ENCODE data around the gene EIF3L.
A peak's percentile ranks its signal among the peaks of the same experiment; 100 is the strongest.

Gene EIF3L

GRCh38 chr22:37806409-37807333 is 42.5 kb upstream of the EIF3L start:
- Histone ChIP-seq H3K9me3 (ENCODE audit: control insufficient read depth in 1 of 2, low read length in 2 of 2) (no peaks in the 10 kb centered on the region), H3K4me1 (ENCODE audit: control insufficient read depth in 1 of 2, insufficient read depth in 2 of 2, low read length in 2 of 2) (peaks cover 26 to 50% of the 10 kb centered on the region in 2 donors), H3K9ac (ENCODE audit: low read depth in 1 of 2, low read length in 2 of 2) (peak overlapping the region; percentile 82 to 91), H3K4me3 (ENCODE audit: low read depth in 1 of 2, low read length in 2 of 2) (peak overlapping the region; percentile 89), H3K36me3 (ENCODE audit: control insufficient read depth in 1 of 2, insufficient read depth in 2 of 2, low read length in 2 of 2) (no peaks in the 10 kb centered on the region), H3K27me3 (ENCODE audit: control insufficient read depth in 1 of 2, insufficient read depth in 2 of 2, low read length in 2 of 2) (no peaks in the 10 kb centered on the region), H3K27ac (ENCODE audit: low read depth, low read length) (peak overlapping the region; percentile 56)

DNA sequence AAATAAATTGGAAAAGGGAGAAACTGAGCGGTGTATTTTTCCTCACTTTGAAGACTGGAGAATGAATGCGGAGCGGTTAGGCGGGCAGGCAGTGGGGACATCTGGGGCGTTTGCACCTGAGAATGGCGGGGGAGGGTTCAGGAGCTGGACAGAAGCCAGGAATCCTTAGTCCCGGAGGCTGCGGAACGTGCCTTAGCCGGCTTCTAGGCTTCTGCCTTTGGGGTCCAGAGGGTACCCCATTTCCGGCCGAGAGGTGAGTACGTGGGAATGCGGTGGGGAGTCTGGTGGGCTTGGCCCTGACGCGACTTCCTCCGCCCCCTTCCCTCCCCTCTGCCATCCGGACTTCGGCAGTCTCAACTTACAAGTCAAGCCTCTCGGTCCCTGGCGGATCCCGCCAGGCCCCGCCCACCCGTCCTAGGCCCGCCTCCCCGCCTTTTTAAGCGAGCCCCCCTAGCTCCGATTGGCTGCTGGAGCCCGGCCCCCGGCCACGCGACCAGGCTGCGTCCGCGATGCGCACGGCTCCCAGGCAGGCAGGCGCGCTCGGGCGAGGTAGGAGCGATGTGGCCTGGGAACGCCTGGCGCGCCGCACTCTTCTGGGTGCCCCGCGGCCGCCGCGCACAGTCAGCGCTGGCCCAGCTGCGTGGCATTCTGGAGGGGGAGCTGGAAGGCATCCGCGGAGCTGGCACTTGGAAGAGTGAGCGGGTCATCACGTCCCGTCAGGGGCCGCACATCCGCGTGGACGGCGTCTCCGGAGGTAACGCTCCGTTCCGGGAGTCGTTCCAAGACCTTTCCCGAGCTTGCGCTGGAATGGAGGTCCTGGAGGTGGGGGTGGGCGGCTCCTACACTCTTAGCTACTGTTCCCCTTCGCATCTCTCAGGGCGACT is 41.6 kb upstream of the EIF3L start, which contains the start of gene GCAT:
Gene GCAT (plus strand): TSS at position 525 of the 884 bp plus-strand sequence. CDS start 34 bp downstream, at position 559.
- H3K4me1 ChIP-seq (ENCODE audit: control insufficient read depth in 1 of 2, insufficient read depth in 2 of 2, low read length in 2 of 2), result peaks cover 25 to 47% of the 10 kb centered on the region in 2 donors
- H3K36me3 ChIP-seq (ENCODE audit: control insufficient read depth in 1 of 2, insufficient read depth in 2 of 2, low read length in 2 of 2), result no peaks in the 10 kb centered on the region
- H3K27ac ChIP-seq (ENCODE audit: low read depth, low read length), result peak within 1 kb of the TSS; percentile 56
- no peaks in the 10 kb centered on the region for H3K27me3 ChIP-seq (ENCODE audit: control insufficient read depth in 1 of 2, insufficient read depth in 2 of 2, low read length in 2 of 2)
- H3K9ac ChIP-seq (ENCODE audit: low read depth in 1 of 2, low read length in 2 of 2), result peak within 1 kb of the TSS; percentile 82 to 91
- H3K4me3 ChIP-seq (ENCODE audit: low read depth in 1 of 2, low read length in 2 of 2), result peak within 1 kb of the TSS; percentile 89
- no peaks in the 10 kb centered on the region for H3K9me3 ChIP-seq (ENCODE audit: control insufficient read depth in 1 of 2, low read length in 2 of 2)

DNA sequence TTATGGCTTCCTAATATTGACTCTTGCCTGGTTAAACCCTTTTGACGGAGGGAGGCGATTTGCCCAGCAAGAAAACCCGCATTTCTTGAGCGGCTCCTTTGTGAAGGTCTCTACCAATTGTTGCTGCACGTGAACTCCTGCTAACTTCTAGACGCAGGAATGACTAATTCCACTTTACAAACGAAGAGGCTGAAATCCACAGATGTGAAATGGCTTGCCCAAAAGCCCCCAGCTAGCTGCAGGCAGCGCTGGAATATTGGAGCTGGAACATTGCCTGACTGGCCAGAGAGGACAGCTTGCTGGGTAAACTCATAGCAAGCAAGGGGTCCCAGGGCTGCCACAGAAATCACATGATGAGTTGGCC is 40.9 kb upstream of the EIF3L start:
- H3K4me1 ChIP-seq (ENCODE audit: control insufficient read depth in 1 of 2, insufficient read depth in 2 of 2, low read length in 2 of 2), result peaks cover 19 to 41% of the 10 kb centered on the region in 2 donors

GRCh38 chr22:37809672-37810333 is 39.4 kb upstream of the EIF3L start:
- Histone ChIP-seq H3K36me3 (ENCODE audit: control insufficient read depth in 1 of 2, insufficient read depth in 2 of 2, low read length in 2 of 2) (peaks cover 0 to 2% of the 10 kb centered on the region in 2 donors), H3K9ac (ENCODE audit: low read depth in 1 of 2, low read length in 2 of 2) (no peak overlapping the region), H3K4me3 (ENCODE audit: low read depth in 1 of 2, low read length in 2 of 2) (no peak overlapping the region)

More for the DNA sequence above, 40.9 kb upstream of the EIF3L start:
- Histone ChIP-seq H3K9ac (ENCODE audit: low read depth in 1 of 2, low read length in 2 of 2) (peak overlapping the region; percentile 66 to 76), H3K27me3 (ENCODE audit: control insufficient read depth in 1 of 2, insufficient read depth in 2 of 2, low read length in 2 of 2) (no peaks in the 10 kb centered on the region), H3K36me3 (ENCODE audit: control insufficient read depth in 1 of 2, insufficient read depth in 2 of 2, low read length in 2 of 2) (no peaks in the 10 kb centered on the region), H3K9me3 (ENCODE audit: control insufficient read depth in 1 of 2, low read length in 2 of 2) (no peaks in the 10 kb centered on the region), H3K27ac (ENCODE audit: low read depth, low read length) (no peak overlapping the region), H3K4me3 (ENCODE audit: low read depth in 1 of 2, low read length in 2 of 2) (peak overlapping the region; percentile 89)

GRCh38 chr22:37811867-37812266 is 37.4 kb upstream of the EIF3L start:
- peaks cover 0 to 6% of the 10 kb centered on the region in 2 donors for H3K36me3 ChIP-seq (ENCODE audit: control insufficient read depth in 1 of 2, insufficient read depth in 2 of 2, low read length in 2 of 2)
- H3K9ac ChIP-seq (ENCODE audit: low read depth in 1 of 2, low read length in 2 of 2), result no peak overlapping the region
- no peaks in the 10 kb centered on the region for H3K27me3 ChIP-seq (ENCODE audit: control insufficient read depth in 1 of 2, insufficient read depth in 2 of 2, low read length in 2 of 2)
- peaks cover 9 to 16% of the 10 kb centered on the region in 2 donors for H3K4me1 ChIP-seq (ENCODE audit: control insufficient read depth in 1 of 2, insufficient read depth in 2 of 2, low read length in 2 of 2)
- no peaks in the 10 kb centered on the region for H3K9me3 ChIP-seq (ENCODE audit: control insufficient read depth in 1 of 2, low read length in 2 of 2)
- H3K27ac ChIP-seq (ENCODE audit: low read depth, low read length), result no peak overlapping the region
- no peak overlapping the region for H3K4me3 ChIP-seq (ENCODE audit: low read depth in 1 of 2, low read length in 2 of 2)

More at GRCh38 chr22:37809672-37810333, 39.4 kb upstream of the EIF3L start:
- Histone ChIP-seq H3K9me3 (ENCODE audit: control insufficient read depth in 1 of 2, low read length in 2 of 2) (no peaks in the 10 kb centered on the region), H3K27me3 (ENCODE audit: control insufficient read depth in 1 of 2, insufficient read depth in 2 of 2, low read length in 2 of 2) (no peaks in the 10 kb centered on the region), H3K4me1 (ENCODE audit: control insufficient read depth in 1 of 2, insufficient read depth in 2 of 2, low read length in 2 of 2) (peaks cover 9 to 30% of the 10 kb centered on the region in 2 donors), H3K27ac (ENCODE audit: low read depth, low read length) (no peak overlapping the region)

GRCh38 chr22:37812869-37813678 is 36.1 kb upstream of the EIF3L start:
- Histone ChIP-seq H3K36me3 (ENCODE audit: control insufficient read depth in 1 of 2, insufficient read depth in 2 of 2, low read length in 2 of 2) (peaks cover 0 to 6% of the 10 kb centered on the region in 2 donors), H3K9me3 (ENCODE audit: control insufficient read depth in 1 of 2, low read length in 2 of 2) (no peaks in the 10 kb centered on the region), H3K27ac (ENCODE audit: low read depth, low read length) (no peak overlapping the region), H3K4me3 (ENCODE audit: low read depth in 1 of 2, low read length in 2 of 2) (no peak overlapping the region), H3K4me1 (ENCODE audit: control insufficient read depth in 1 of 2, insufficient read depth in 2 of 2, low read length in 2 of 2) (peaks cover 12 to 18% of the 10 kb centered on the region in 2 donors), H3K9ac (ENCODE audit: low read depth in 1 of 2, low read length in 2 of 2) (no peak overlapping the region), H3K27me3 (ENCODE audit: control insufficient read depth in 1 of 2, insufficient read depth in 2 of 2, low read length in 2 of 2) (no peaks in the 10 kb centered on the region)

GRCh38 chr22:37815593-37815992 is 33.6 kb upstream of the EIF3L start:
- H3K4me3 ChIP-seq (ENCODE audit: low read depth in 1 of 2, low read length in 2 of 2), result no peak overlapping the region
- peaks cover 13 to 17% of the 10 kb centered on the region in 2 donors for H3K4me1 ChIP-seq (ENCODE audit: control insufficient read depth in 1 of 2, insufficient read depth in 2 of 2, low read length in 2 of 2)
- H3K9me3 ChIP-seq (ENCODE audit: control insufficient read depth in 1 of 2, low read length in 2 of 2), result no peaks in the 10 kb centered on the region
- no peak overlapping the region for H3K9ac ChIP-seq (ENCODE audit: low read depth in 1 of 2, low read length in 2 of 2)
- peaks cover 0 to 5% of the 10 kb centered on the region in 2 donors for H3K27me3 ChIP-seq (ENCODE audit: control insufficient read depth in 1 of 2, insufficient read depth in 2 of 2, low read length in 2 of 2)
- no peak overlapping the region for H3K27ac ChIP-seq (ENCODE audit: low read depth, low read length)
- peaks cover 0 to 6% of the 10 kb centered on the region in 2 donors for H3K36me3 ChIP-seq (ENCODE audit: control insufficient read depth in 1 of 2, insufficient read depth in 2 of 2, low read length in 2 of 2)

DNA sequence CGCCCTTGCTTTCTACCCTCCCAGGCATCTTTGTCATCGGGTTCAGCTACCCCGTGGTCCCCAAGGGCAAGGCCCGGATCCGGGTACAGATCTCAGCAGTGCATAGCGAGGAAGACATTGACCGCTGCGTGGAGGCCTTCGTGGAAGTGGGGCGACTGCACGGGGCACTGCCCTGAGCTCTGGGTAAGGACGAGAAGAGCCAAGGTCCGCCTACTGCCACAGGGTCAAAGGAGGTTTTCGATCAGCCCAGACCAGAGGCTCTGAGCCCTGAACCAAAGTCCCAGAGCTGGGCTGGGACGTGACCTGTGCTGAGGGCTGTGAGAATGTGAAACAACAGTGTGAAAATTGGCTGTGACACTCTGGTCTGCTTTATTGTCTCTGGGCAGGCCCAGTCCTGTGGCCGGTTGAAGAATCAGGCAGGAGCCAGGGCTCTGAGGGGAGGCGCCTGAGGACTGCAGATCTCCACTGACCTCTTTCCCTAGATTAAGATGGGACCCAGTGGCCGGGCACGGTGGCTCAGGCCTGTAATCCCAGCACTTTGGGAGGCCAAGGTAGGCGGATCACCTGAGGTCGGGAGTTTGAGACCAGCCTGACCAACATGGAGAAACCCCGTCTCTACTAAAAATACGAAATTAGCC is 32.6 kb upstream of the EIF3L start:
- peaks cover 13 to 17% of the 10 kb centered on the region in 2 donors for H3K4me1 ChIP-seq (ENCODE audit: control insufficient read depth in 1 of 2, insufficient read depth in 2 of 2, low read length in 2 of 2)
- peaks cover 0 to 6% of the 10 kb centered on the region in 2 donors for H3K36me3 ChIP-seq (ENCODE audit: control insufficient read depth in 1 of 2, insufficient read depth in 2 of 2, low read length in 2 of 2)
- H3K27me3 ChIP-seq (ENCODE audit: control insufficient read depth in 1 of 2, insufficient read depth in 2 of 2, low read length in 2 of 2), result peaks cover 0 to 5% of the 10 kb centered on the region in 2 donors
- H3K4me3 ChIP-seq (ENCODE audit: low read depth in 1 of 2, low read length in 2 of 2), result no peak overlapping the region
- no peak overlapping the region for H3K9ac ChIP-seq (ENCODE audit: low read depth in 1 of 2, low read length in 2 of 2)
- no peak overlapping the region for H3K27ac ChIP-seq (ENCODE audit: low read depth, low read length)
- no peaks in the 10 kb centered on the region for H3K9me3 ChIP-seq (ENCODE audit: control insufficient read depth in 1 of 2, low read length in 2 of 2)
